Smooth muscle cell (in vitro differentiated cells): ENCODE data around the gene NEB. TPM values are rescaled to one million over a fixed set of nuclear protein-coding genes. Genes with fewer than 3 reads are reported as not detected.

Experiments
- DNase-seq: peaks from one replicate; lab custom pipeline; 2025; ENCODE audit not compliant: unreplicated experiment; lab: John Stamatoyannopoulos, UW
- H2AFZ ChIP-seq: fragments of 200-600 bp; sonication (generic); 2 replicates; pipeline ENCODE4 v1.6.0; 2016; ENCODE audit warnings: antibody characterized with exemption, low read depth, mild to moderate bottlenecking
- H3F3A ChIP-seq: fragments of 200-600 bp; sonication (generic); 2 replicates; pipeline ENCODE4 v1.6.0; 2017; ENCODE audit warnings: antibody characterized with exemption, low read depth
- H3K27ac ChIP-seq: fragments of 200-600 bp; sonication (generic); 2 replicates; pipeline ENCODE4 v1.5.1; 2016; ENCODE audit warnings: low read depth, mild to moderate bottlenecking
- H3K27me3 ChIP-seq: fragments of 200-600 bp; sonication (generic); 2 replicates; pipeline ENCODE4 v1.6.1; 2016; ENCODE audit warnings: low read depth, mild to moderate bottlenecking
- H3K36me3 ChIP-seq: fragments of 200-600 bp; sonication (generic); 2 replicates; pipeline ENCODE4 v1.5.1; 2016; ENCODE audit warnings: low read depth
- H3K4me1 ChIP-seq: fragments of 200-600 bp; sonication (generic); 2 replicates; pipeline ENCODE4 v1.5.1; 2016; ENCODE audit warnings: low read depth
- H3K4me2 ChIP-seq: fragments of 200-600 bp; sonication (generic); 2 replicates; pipeline ENCODE4 v1.6.0; 2016; ENCODE audit warnings: mild to moderate bottlenecking
- H3K4me3 ChIP-seq: fragments of 200-600 bp; sonication (generic); 2 replicates; pipeline ENCODE4 v1.5.1; 2016; ENCODE audit warnings: mild to moderate bottlenecking
- H3K79me2 ChIP-seq: fragments of 200-600 bp; sonication (generic); 2 replicates; pipeline ENCODE4 v1.6.0; 2016; ENCODE audit warnings: low read depth, mild to moderate bottlenecking
- H3K9ac ChIP-seq: fragments of 200-600 bp; sonication (generic); 2 replicates; pipeline ENCODE4 v1.6.0; 2016; ENCODE audit warnings: low read depth
- H3K9me3 ChIP-seq: fragments of 200-600 bp; sonication (generic); replicated peaks from 2 replicates; pipeline ENCODE4 v1.5.1; 2016; ENCODE audit warnings: low read depth
- H4K20me1 ChIP-seq: fragments of 200-600 bp; sonication (generic); 2 replicates; pipeline ENCODE4 v1.6.0; 2016; ENCODE audit warnings: low read depth
- WGBS: methylation state at CpG from one replicate; pipeline ENCODE4 v1.1.7; 2016; ENCODE audit warnings: low lambda C conversion rate; 5-methylcytosine and 5-hydroxymethylcytosine counted together
- polyA plus RNA-seq: library from polyadenylated mRNA; unstranded; fragments of >200 nt; fragmentation: Nextera tagmentation; extraction: Ambion mirVana; gene quantifications from 2 replicates; pipeline ENCODE4 v1.2.1, GENCODE V29; 2016
- total RNA-seq: library from RNA; depleted of rRNA; stranded (reverse); fragments of >200 nt; gene quantifications from 2 replicates; pipeline ENCODE4 v1.2.3, GENCODE V29; 2014
- TF ChIP-seq, protein P1 (sequence below): fragments of 200-600 bp; sonication (generic); IDR thresholded peaks from 2 replicates; pipeline ENCODE4 v1.5.1; 2017; ENCODE audit warnings: borderline replicate concordance, mild to moderate bottlenecking, antibody characterized with exemption; ENCODE audit not compliant: insufficient read depth, poor library complexity, severe bottlenecking

NEB gene
- total and polyA plus RNA-seq, 2 experiments from 2014 or later, result 0.18 to 1.3 TPM

DNA sequence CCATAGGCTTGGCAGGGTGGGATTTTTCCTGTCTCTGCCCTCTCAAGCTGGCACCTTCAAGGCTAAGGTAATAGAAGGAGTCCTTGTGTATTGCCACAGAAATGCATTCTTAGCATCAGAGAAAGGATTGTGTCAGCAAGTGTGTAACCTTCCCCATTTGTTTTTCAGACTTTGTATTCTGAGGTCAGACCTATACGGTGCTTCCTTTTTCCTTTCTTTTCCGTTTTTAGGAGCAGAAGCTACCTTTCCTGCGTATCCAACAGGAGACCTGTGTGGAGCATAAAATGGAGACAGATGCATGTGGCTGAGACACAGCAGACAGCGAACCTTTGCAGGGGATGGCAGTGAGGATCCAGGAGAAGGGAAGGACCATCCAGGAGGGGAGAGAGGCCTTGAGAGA lies 47.4 kb upstream of the NEB start:
- WGBS, result 98% methylated on average over 4 of the region's 4 CpGs
- Histone ChIP-seq H3F3A (no peaks in the 10 kb centered on the region), H2AFZ (no peak overlapping the region), H3K4me1 (no peaks in the 10 kb centered on the region), H3K4me3 (no peak overlapping the region), H3K36me3 (no peaks in the 10 kb centered on the region), H3K4me2 (no peak overlapping the region), H3K27ac (no peak overlapping the region), H3K27me3 (no peaks in the 10 kb centered on the region), H4K20me1 (no peaks in the 10 kb centered on the region), H3K79me2 (no peaks in the 10 kb centered on the region), H3K9ac (no peak overlapping the region), H3K9me3 (no peaks in the 10 kb centered on the region)
- no peak for DNase-seq
- TF ChIP-seq, protein P1, sequence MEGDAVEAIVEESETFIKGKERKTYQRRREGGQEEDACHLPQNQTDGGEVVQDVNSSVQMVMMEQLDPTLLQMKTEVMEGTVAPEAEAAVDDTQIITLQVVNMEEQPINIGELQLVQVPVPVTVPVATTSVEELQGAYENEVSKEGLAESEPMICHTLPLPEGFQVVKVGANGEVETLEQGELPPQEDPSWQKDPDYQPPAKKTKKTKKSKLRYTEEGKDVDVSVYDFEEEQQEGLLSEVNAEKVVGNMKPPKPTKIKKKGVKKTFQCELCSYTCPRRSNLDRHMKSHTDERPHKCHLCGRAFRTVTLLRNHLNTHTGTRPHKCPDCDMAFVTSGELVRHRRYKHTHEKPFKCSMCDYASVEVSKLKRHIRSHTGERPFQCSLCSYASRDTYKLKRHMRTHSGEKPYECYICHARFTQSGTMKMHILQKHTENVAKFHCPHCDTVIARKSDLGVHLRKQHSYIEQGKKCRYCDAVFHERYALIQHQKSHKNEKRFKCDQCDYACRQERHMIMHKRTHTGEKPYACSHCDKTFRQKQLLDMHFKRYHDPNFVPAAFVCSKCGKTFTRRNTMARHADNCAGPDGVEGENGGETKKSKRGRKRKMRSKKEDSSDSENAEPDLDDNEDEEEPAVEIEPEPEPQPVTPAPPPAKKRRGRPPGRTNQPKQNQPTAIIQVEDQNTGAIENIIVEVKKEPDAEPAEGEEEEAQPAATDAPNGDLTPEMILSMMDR, result no peak

DNA sequence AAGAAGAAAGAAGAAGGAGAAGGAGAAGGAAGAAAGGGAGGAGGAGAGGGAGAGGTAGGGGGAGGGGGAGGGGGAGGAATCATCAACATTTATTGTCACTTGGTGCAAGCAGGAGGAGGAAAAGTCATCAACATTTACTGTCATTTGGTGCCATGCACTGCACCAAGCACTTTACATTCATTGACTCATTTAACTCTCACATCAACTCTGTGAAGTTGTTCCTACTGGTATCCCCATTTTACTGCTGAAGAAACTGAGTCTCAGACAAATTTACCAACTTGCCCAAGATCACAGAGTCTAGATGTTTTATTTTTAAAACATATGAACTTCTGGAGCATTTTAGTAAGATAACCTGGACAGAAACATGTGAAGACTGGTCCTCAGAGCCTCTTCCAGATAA lies 46.7 kb upstream of the NEB start:
- Histone ChIP-seq H3K79me2 (no peaks in the 10 kb centered on the region), H3K27me3 (no peaks in the 10 kb centered on the region), H3K27ac (no peak overlapping the region), H3K4me1 (no peaks in the 10 kb centered on the region), H3K4me3 (no peak overlapping the region), H3K9ac (no peak overlapping the region), H3K4me2 (no peak overlapping the region), H3F3A (no peaks in the 10 kb centered on the region), H3K36me3 (no peaks in the 10 kb centered on the region), H4K20me1 (no peaks in the 10 kb centered on the region), H3K9me3 (no peaks in the 10 kb centered on the region), H2AFZ (no peak overlapping the region)
- no peak for DNase-seq
- TF ChIP-seq, protein P1, result no peak

DNA sequence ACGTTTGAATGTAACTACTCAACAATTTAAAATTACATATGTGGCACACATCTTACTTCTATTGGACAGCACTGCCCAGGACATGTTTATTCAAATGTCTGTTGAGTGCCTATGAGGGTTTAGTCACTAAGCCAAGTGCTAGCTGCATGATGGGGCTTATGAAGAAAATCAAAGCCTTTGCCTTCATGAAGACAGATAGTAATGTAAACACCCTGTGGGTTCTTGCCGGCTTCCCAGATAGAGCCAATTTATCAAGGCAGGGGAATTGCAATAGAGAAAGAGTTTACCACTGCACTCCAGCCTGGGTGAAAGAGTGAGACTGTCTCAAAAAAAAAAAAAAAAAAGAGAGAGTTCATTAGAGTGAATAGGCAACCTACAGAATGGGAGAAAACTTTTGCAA lies 43.7 kb upstream of the NEB start:
- Histone ChIP-seq H3K4me3 (no peak overlapping the region), H2AFZ (no peak overlapping the region), H3K79me2 (no peaks in the 10 kb centered on the region), H3F3A (peaks cover 3% of the 10 kb centered on the region), H3K36me3 (no peaks in the 10 kb centered on the region), H3K9ac (no peak overlapping the region), H3K27ac (no peak overlapping the region), H3K4me1 (peaks cover 12% of the 10 kb centered on the region), H4K20me1 (no peaks in the 10 kb centered on the region), H3K27me3 (no peaks in the 10 kb centered on the region), H3K9me3 (no peaks in the 10 kb centered on the region), H3K4me2 (no peak overlapping the region)
- no peak for DNase-seq
- TF ChIP-seq, protein P1, result no peak
- WGBS, result 52% methylated on average over 2 of the region's 2 CpGs

DNA sequence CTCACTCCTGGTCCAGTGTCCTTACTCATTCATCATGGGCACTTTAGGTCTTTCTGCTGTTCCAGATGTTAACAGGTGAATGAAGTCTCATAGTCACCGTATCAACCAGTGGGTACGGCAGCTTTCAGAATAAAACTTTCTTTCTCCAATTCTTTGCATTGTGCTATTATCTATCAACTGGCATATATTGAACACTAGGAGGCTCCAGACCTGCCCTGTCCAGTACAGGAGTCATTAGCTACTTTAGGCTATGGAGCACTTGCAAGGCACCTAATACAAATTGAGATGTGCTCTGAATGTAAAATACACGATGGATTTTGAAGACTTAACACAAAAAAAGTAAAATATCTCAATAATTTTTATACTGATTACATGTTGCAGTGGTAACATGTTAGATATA lies 43.2 kb upstream of the NEB start:
- Histone ChIP-seq H3K27ac (no peak overlapping the region), H3F3A (peaks cover 8% of the 10 kb centered on the region), H3K4me1 (peaks cover 12% of the 10 kb centered on the region), H4K20me1 (no peaks in the 10 kb centered on the region), H2AFZ (no peak overlapping the region), H3K9me3 (no peaks in the 10 kb centered on the region), H3K36me3 (no peaks in the 10 kb centered on the region), H3K27me3 (no peaks in the 10 kb centered on the region), H3K4me3 (no peak overlapping the region), H3K9ac (no peak overlapping the region), H3K4me2 (no peak overlapping the region), H3K79me2 (no peaks in the 10 kb centered on the region)
- no peak for DNase-seq
- TF ChIP-seq, protein P1, result no peak
- WGBS, result 95% methylated on average over 3 of the region's 3 CpGs
